ENCODE data around the gene POLR3H.
A peak's percentile ranks its signal among the peaks of the same experiment; 100 is the strongest.

The POLR3H gene

DNA sequence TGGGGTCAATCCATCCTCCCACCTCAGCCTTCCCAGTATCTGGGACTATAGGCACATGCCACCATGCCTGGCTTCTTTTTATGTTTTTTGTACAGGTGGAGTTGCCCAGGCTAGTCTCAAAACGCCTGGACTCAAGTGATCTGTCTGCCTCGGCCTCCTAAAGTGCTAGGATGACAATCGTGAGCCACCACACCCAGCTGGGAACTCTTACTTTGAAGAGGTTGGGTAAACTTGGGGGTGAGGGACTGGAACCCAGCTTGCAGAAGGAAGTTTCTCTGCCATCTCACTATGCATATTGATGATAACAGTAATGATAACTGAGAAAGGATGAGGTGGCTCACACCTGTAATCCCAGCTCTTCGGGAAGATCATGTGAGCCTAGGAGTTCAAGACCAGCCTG is 39.5 kb downstream of the POLR3H start:
- TF ChIP-seq, protein P1, sequence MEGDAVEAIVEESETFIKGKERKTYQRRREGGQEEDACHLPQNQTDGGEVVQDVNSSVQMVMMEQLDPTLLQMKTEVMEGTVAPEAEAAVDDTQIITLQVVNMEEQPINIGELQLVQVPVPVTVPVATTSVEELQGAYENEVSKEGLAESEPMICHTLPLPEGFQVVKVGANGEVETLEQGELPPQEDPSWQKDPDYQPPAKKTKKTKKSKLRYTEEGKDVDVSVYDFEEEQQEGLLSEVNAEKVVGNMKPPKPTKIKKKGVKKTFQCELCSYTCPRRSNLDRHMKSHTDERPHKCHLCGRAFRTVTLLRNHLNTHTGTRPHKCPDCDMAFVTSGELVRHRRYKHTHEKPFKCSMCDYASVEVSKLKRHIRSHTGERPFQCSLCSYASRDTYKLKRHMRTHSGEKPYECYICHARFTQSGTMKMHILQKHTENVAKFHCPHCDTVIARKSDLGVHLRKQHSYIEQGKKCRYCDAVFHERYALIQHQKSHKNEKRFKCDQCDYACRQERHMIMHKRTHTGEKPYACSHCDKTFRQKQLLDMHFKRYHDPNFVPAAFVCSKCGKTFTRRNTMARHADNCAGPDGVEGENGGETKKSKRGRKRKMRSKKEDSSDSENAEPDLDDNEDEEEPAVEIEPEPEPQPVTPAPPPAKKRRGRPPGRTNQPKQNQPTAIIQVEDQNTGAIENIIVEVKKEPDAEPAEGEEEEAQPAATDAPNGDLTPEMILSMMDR (conservative IDR thresholded peaks at IDR 0.05; ENCODE audit: low read depth, low read length), result no peak
- H3K4me2 ChIP-seq, result no peak overlapping the region
- H3K27me3 ChIP-seq (ENCODE audit: insufficient read depth, low read depth), result no peaks in the 10 kb centered on the region
- H3K36me3 ChIP-seq (ENCODE audit: insufficient read depth), result peaks cover 6% of the 10 kb centered on the region; the same call in 1 of the 2 replicates
- no peak overlapping the region for H3K4me3 ChIP-seq (IDR thresholded peaks at IDR 0.05; ENCODE audit: insufficient read depth, low read depth, low read length)
- no peaks in the 10 kb centered on the region for H4K20me1 ChIP-seq (ENCODE audit: insufficient read depth)
- H3K4me1 ChIP-seq (ENCODE audit: low read depth, poor library complexity, severe bottlenecking), result peaks cover 24% of the 10 kb centered on the region
- H2AFZ ChIP-seq (ENCODE audit: low read depth), result no peak overlapping the region
- no peak overlapping the region for H3K27ac ChIP-seq
- no peak overlapping the region for H3K9ac ChIP-seq
- no peaks in the 10 kb centered on the region; the same call in 1 of the 2 replicates for H3K79me2 ChIP-seq (ENCODE audit: insufficient read depth, low read depth)

GRCh38 chr22:41504397-41504796 is 39.9 kb downstream of the POLR3H start:
- Histone ChIP-seq H3K27me3 (ENCODE audit: insufficient read depth, low read depth) (no peaks in the 10 kb centered on the region), H3K9ac (no peak overlapping the region), H3K4me2 (no peak overlapping the region), H2AFZ (ENCODE audit: low read depth) (no peak overlapping the region), H4K20me1 (ENCODE audit: insufficient read depth) (no peaks in the 10 kb centered on the region), H3K79me2 (ENCODE audit: insufficient read depth, low read depth) (no peaks in the 10 kb centered on the region; the same call in 1 of the 2 replicates), H3K4me3 (IDR thresholded peaks at IDR 0.05; ENCODE audit: insufficient read depth, low read depth, low read length) (no peak overlapping the region), H3K36me3 (ENCODE audit: insufficient read depth) (peaks cover 6% of the 10 kb centered on the region; the same call in 1 of the 2 replicates), H3K27ac (no peak overlapping the region), H3K4me1 (ENCODE audit: low read depth, poor library complexity, severe bottlenecking) (peaks cover 24% of the 10 kb centered on the region)
- TF ChIP-seq, protein P1 (conservative IDR thresholded peaks at IDR 0.05; ENCODE audit: low read depth, low read length), result no peak

DNA sequence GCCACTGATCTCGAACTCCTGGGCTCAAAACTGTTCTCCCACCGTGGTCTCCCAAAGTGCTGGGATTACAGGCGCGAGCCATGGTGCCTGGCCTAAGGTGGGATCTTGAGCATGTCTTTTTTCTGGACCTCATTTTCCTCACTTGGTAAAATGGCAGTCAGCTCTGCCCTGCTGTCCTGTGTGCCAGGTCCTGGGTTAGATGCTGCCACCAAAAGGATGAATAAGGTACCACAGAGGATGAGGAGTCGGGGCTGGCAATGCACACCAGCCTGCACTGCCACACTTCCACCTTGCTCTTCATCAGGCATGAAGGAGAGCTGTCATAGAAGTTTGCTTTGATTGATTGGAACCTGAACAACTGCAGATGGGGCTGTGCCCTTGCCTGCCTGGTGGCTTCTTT is 43.1 kb downstream of the POLR3H start:
- Histone ChIP-seq H3K9ac (no peak overlapping the region), H3K4me1 (ENCODE audit: low read depth, poor library complexity, severe bottlenecking) (peaks cover 8% of the 10 kb centered on the region), H3K4me2 (no peak overlapping the region), H3K36me3 (ENCODE audit: insufficient read depth) (peaks cover 6% of the 10 kb centered on the region; the same call in 1 of the 2 replicates), H3K27me3 (ENCODE audit: insufficient read depth, low read depth) (no peaks in the 10 kb centered on the region), H2AFZ (ENCODE audit: low read depth) (no peak overlapping the region), H3K79me2 (ENCODE audit: insufficient read depth, low read depth) (peaks cover 24% of the 10 kb centered on the region), H4K20me1 (ENCODE audit: insufficient read depth) (no peaks in the 10 kb centered on the region), H3K4me3 (IDR thresholded peaks at IDR 0.05; ENCODE audit: insufficient read depth, low read depth, low read length) (no peak overlapping the region), H3K27ac (no peak overlapping the region)
- TF ChIP-seq, protein P1 (conservative IDR thresholded peaks at IDR 0.05; ENCODE audit: low read depth, low read length), result peak; percentile 38; the same call in 1 of the 2 replicates

GRCh38 chr22:41500303-41500702 is 44.0 kb downstream of the POLR3H start:
- H3K79me2 ChIP-seq (ENCODE audit: insufficient read depth, low read depth), result peaks cover 32% of the 10 kb centered on the region
- TF ChIP-seq, protein P1 (conservative IDR thresholded peaks at IDR 0.05; ENCODE audit: low read depth, low read length), result no peak
- no peak overlapping the region for H3K27ac ChIP-seq
- no peak overlapping the region for H3K9ac ChIP-seq
- H3K36me3 ChIP-seq (ENCODE audit: insufficient read depth), result peaks cover 6% of the 10 kb centered on the region; the same call in 1 of the 2 replicates
- H3K4me1 ChIP-seq (ENCODE audit: low read depth, poor library complexity, severe bottlenecking), result peaks cover 8% of the 10 kb centered on the region
- H2AFZ ChIP-seq (ENCODE audit: low read depth), result no peak overlapping the region
- no peak overlapping the region for H3K4me2 ChIP-seq
- no peaks in the 10 kb centered on the region for H3K27me3 ChIP-seq (ENCODE audit: insufficient read depth, low read depth)
- H3K4me3 ChIP-seq (IDR thresholded peaks at IDR 0.05; ENCODE audit: insufficient read depth, low read depth, low read length), result no peak overlapping the region
- no peaks in the 10 kb centered on the region for H4K20me1 ChIP-seq (ENCODE audit: insufficient read depth)

All from KMS-11 (cell line).